ENCODE results near the gene ATRN. TPM values are rescaled to one million over a fixed set of nuclear protein-coding genes. Genes with fewer than 3 reads are reported as not detected.

The ATRN gene
- total RNA-seq, 2 experiments from 2014 or later, result 0.09 to 4.5 TPM

- no peak for DNase-seq (ENCODE audit: low spot score)
- no peaks in the 10 kb centered on the region for H4K20me1 ChIP-seq (ENCODE audit: insufficient read depth, low read length)
- ChIA-PET POLR2A (no interaction called here), CTCF (ENCODE audit: unreplicated experiment) (no interaction called here)
- intact Hi-C loops (cut with micrococcal nuclease; ENCODE audit: unreplicated experiment), result no loop called here
- no peak overlapping the region for H3K4me2 ChIP-seq (ENCODE audit: low read length)
- H2AFZ ChIP-seq (ENCODE audit: low read length), result no peak overlapping the region
- H3K4me1 ChIP-seq (ENCODE audit: insufficient read depth, low read length, poor library complexity, severe bottlenecking), result no peaks in the 10 kb centered on the region
- BruUV-seq (replicated peaks), result no TSS peak
- H3K27ac ChIP-seq (ENCODE audit: low read depth, low read length, poor library complexity, severe bottlenecking), result no peak overlapping the region
- no peaks in the 10 kb centered on the region for H3K36me3 ChIP-seq (ENCODE audit: insufficient read depth, low read length)
- no peaks in the 10 kb centered on the region for H3K79me2 ChIP-seq (ENCODE audit: insufficient read depth, low read depth, low read length)
- no peak for TF ChIP-seq EZH2phosphoT487 (IDR thresholded peaks at IDR 0.05; ENCODE audit: borderline replicate concordance, low read depth, low read length)
- TF ChIP-seq, protein P1, sequence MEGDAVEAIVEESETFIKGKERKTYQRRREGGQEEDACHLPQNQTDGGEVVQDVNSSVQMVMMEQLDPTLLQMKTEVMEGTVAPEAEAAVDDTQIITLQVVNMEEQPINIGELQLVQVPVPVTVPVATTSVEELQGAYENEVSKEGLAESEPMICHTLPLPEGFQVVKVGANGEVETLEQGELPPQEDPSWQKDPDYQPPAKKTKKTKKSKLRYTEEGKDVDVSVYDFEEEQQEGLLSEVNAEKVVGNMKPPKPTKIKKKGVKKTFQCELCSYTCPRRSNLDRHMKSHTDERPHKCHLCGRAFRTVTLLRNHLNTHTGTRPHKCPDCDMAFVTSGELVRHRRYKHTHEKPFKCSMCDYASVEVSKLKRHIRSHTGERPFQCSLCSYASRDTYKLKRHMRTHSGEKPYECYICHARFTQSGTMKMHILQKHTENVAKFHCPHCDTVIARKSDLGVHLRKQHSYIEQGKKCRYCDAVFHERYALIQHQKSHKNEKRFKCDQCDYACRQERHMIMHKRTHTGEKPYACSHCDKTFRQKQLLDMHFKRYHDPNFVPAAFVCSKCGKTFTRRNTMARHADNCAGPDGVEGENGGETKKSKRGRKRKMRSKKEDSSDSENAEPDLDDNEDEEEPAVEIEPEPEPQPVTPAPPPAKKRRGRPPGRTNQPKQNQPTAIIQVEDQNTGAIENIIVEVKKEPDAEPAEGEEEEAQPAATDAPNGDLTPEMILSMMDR (conservative IDR thresholded peaks at IDR 0.05; ENCODE audit: low read length), result no peak
- no peak overlapping the region for H3K4me3 ChIP-seq (ENCODE audit: low read depth, low read length, poor library complexity, severe bottlenecking)
- no peaks in the 10 kb centered on the region for H3K9me3 ChIP-seq (ENCODE audit: low read length)
- H3K9me2 ChIP-seq (ENCODE audit: insufficient read depth, low read length), result no peaks in the 10 kb centered on the region
These were observed 156.7 kb downstream of the ATRN start for GRCh38 chr20:3627476-3627875.

DNA sequence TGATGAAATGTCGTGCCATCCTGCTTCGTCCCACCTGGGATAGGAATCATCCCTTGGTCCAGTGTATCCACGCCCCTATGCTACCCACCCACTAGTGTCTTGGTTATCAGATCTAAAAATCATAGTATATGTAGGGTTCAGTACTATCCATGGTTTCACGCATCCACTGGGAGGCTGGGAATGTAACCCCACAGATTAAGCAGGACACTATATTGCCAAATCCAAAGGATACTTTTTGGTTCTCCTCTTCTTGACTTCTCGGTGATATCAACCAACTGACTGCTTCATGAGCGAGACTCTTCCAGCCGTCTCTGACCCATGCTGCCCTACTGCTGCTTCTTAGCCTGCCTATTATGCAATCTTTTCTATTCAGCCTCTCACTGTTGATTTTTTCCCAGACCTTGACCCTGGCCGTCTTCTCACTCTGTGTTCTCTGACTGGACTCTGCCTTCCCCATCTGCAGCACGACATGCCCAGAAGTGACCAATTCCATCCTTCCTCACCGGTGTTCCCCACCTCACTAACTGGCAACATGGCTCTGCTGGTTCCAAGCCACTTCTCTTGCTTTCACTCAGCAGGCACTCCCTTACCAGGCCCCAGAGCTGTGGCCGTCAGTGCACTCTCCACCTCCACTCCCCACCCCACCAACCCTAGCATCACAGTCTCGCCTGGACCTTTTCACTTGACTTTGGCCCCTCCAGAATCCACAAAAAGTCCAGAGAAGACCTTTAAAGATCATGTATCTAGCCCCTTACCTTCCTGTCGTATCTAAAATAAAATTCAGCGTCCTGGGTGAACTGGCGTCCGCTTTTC lies 157.9 kb downstream of the ATRN start:
- no peak overlapping the region for H3K4me2 ChIP-seq (ENCODE audit: low read length)
- no peaks in the 10 kb centered on the region for H3K9me2 ChIP-seq (ENCODE audit: insufficient read depth, low read length)
- no peaks in the 10 kb centered on the region for H3K36me3 ChIP-seq (ENCODE audit: insufficient read depth, low read length)
- ChIA-PET POLR2A (no interaction called here), CTCF (ENCODE audit: unreplicated experiment) (no interaction called here)
- no TSS peak for BruUV-seq (replicated peaks)
- H3K9me3 ChIP-seq (ENCODE audit: low read length), result no peaks in the 10 kb centered on the region
- no peaks in the 10 kb centered on the region for H4K20me1 ChIP-seq (ENCODE audit: insufficient read depth, low read length)
- intact Hi-C loops (cut with micrococcal nuclease; ENCODE audit: unreplicated experiment), result no loop called here
- H3K4me1 ChIP-seq (ENCODE audit: insufficient read depth, low read length, poor library complexity, severe bottlenecking), result no peaks in the 10 kb centered on the region
- TF ChIP-seq EZH2phosphoT487 (IDR thresholded peaks at IDR 0.05; ENCODE audit: borderline replicate concordance, low read depth, low read length), result no peak
- TF ChIP-seq, protein P1 (conservative IDR thresholded peaks at IDR 0.05; ENCODE audit: low read length), result no peak
- no peak overlapping the region for H2AFZ ChIP-seq (ENCODE audit: low read length)
- no peak overlapping the region for H3K4me3 ChIP-seq (ENCODE audit: low read depth, low read length, poor library complexity, severe bottlenecking)
- H3K79me2 ChIP-seq (ENCODE audit: insufficient read depth, low read depth, low read length), result no peaks in the 10 kb centered on the region
- H3K27ac ChIP-seq (ENCODE audit: low read depth, low read length, poor library complexity, severe bottlenecking), result no peak overlapping the region
- no peak for DNase-seq (ENCODE audit: low spot score)

DNA sequence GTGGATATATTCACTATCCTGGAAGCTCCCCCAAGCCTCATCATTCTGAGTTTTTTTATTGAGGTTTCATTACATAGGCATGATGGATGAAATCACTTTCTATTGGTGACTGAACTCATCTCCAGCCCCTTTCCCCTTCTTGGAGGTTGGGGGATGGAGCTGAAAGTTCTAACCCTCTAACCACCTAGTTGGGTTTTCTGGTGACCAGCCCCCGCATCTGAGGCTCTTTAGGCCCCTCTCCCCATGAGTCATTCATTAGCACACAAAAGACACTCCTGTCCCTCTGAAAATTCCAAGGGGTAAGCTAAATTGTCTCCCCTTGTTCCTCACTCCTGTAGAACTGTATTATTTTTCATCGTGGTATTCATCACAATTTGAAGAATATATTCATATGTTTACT lies 159.1 kb downstream of the ATRN start:
- H3K4me3 ChIP-seq (ENCODE audit: low read depth, low read length, poor library complexity, severe bottlenecking), result no peak overlapping the region
- no peaks in the 10 kb centered on the region for H4K20me1 ChIP-seq (ENCODE audit: insufficient read depth, low read length)
- no peak overlapping the region for H2AFZ ChIP-seq (ENCODE audit: low read length)
- ChIA-PET POLR2A (interaction anchor here (0.8 kb wide), 1 partner anchor 17 kb away, joined by 3 read pairs; no protein-coding TSS in a partner anchor), CTCF (ENCODE audit: unreplicated experiment) (interaction anchor here (0.6 kb wide), 1 partner anchor 967 kb away, joined by 3 read pairs; no protein-coding TSS in a partner anchor)
- intact Hi-C loops (cut with micrococcal nuclease; ENCODE audit: unreplicated experiment), result no loop called here
- no peak overlapping the region for H3K27ac ChIP-seq (ENCODE audit: low read depth, low read length, poor library complexity, severe bottlenecking)
- H3K4me1 ChIP-seq (ENCODE audit: insufficient read depth, low read length, poor library complexity, severe bottlenecking), result no peaks in the 10 kb centered on the region
- no peaks in the 10 kb centered on the region for H3K79me2 ChIP-seq (ENCODE audit: insufficient read depth, low read depth, low read length)
- no peaks in the 10 kb centered on the region for H3K9me3 ChIP-seq (ENCODE audit: low read length)
- H3K36me3 ChIP-seq (ENCODE audit: insufficient read depth, low read length), result no peaks in the 10 kb centered on the region
- no peak for TF ChIP-seq EZH2phosphoT487 (IDR thresholded peaks at IDR 0.05; ENCODE audit: borderline replicate concordance, low read depth, low read length)
- TF ChIP-seq, protein P1 (conservative IDR thresholded peaks at IDR 0.05; ENCODE audit: low read length), result no peak
- no peaks in the 10 kb centered on the region for H3K9me2 ChIP-seq (ENCODE audit: insufficient read depth, low read length)
- BruUV-seq (replicated peaks), result no TSS peak
- no peak overlapping the region for H3K4me2 ChIP-seq (ENCODE audit: low read length)
- DNase-seq (ENCODE audit: low spot score), result no peak

Measured in OCI-LY7 (cell line).